Hepatocyte (in vitro differentiated cells): ENCODE measurements around the gene WDR38.

Experiments
- EZH2 ChIP-seq: fragments of 200-600 bp; sonication (generic); IDR thresholded peaks from 2 replicates; pipeline ENCODE4 v1.6.1; 2016; ENCODE audit warnings: antibody characterized with exemption, mild to moderate bottlenecking, borderline replicate concordance
- EZH2phosphoT487 ChIP-seq: fragments of 200-600 bp; sonication (generic); IDR thresholded peaks from one replicate; pipeline ENCODE4 v1.6.1; 2018; ENCODE audit warnings: antibody characterized with exemption, mild to moderate bottlenecking, low read depth, moderate library complexity; ENCODE audit not compliant: unreplicated experiment, severe bottlenecking
- TF ChIP-seq, protein P1 (sequence below): fragments of 200-600 bp; sonication (generic); IDR thresholded peaks from 2 replicates; pipeline ENCODE4 v1.5.1; 2016; ENCODE audit warnings: antibody characterized with exemption, mild to moderate bottlenecking; ENCODE audit not compliant: poor library complexity

DNA sequence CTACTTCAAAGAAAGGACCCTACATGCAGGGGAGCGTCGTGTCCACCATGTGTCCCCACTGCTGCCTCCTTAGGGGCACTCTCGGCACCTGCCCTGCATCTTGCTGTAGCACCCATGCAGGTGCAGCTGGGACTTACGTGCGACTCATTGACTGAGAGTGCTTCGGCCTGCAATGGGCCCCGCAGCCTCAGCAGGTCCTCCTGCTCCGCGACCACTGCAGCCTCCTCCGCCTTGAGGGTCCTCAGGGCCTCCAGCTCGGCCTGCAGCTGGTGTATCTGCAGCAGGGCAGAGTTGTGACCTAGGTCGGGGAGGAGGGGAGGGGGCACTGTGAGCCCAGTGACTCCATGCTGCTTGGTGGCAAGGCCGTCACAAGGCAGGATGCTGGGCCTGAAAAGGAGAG is 35.7 kb downstream of the WDR38 start:
- TF ChIP-seq, protein P1, sequence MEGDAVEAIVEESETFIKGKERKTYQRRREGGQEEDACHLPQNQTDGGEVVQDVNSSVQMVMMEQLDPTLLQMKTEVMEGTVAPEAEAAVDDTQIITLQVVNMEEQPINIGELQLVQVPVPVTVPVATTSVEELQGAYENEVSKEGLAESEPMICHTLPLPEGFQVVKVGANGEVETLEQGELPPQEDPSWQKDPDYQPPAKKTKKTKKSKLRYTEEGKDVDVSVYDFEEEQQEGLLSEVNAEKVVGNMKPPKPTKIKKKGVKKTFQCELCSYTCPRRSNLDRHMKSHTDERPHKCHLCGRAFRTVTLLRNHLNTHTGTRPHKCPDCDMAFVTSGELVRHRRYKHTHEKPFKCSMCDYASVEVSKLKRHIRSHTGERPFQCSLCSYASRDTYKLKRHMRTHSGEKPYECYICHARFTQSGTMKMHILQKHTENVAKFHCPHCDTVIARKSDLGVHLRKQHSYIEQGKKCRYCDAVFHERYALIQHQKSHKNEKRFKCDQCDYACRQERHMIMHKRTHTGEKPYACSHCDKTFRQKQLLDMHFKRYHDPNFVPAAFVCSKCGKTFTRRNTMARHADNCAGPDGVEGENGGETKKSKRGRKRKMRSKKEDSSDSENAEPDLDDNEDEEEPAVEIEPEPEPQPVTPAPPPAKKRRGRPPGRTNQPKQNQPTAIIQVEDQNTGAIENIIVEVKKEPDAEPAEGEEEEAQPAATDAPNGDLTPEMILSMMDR, result no peak
- TF ChIP-seq EZH2phosphoT487, result no peak
- no peak for TF ChIP-seq EZH2
